ENCODE data around the gene RNU11. TPM values are rescaled to one million over a fixed set of nuclear protein-coding genes. Genes with fewer than 3 reads are reported as not detected.
"Not testable (repeated sequence)": the region's sequence is repeated elsewhere in the genome, so short reads cannot be mapped to it uniquely, and the experiment has no call there.

RNU11 gene
- total and polyA plus RNA-seq, 2 experiments from 2014 or later, result not detected

- TF ChIP-seq ZNF462 (CRISPR knock-in tag; IDR thresholded peaks at IDR 0.05) (no peak), CTCF (conservative IDR thresholded peaks at IDR 0.05; ENCODE audit: low read depth in 2 of 2) (no peak), REST (IDR thresholded peaks at IDR 0.05; ENCODE audit: unreplicated experiment) (no peak), ZNF331 (CRISPR knock-in tag; IDR thresholded peaks at IDR 0.05; ENCODE audit: low read depth) (no peak)
Observed at GRCh38 chr1:28648008-28648473, 359 bp upstream of the RNU11 start (continued).

GRCh38 chr1:28653063-28653462, 4.7 kb downstream of the RNU11 start:
- not testable (repeated sequence) for H3K4me1 Mint-ChIP-seq; H2AFZ ChIP-seq; H3K36me3 ChIP-seq (ENCODE audit: insufficient read depth); H3K4me2 ChIP-seq; H3F3A ChIP-seq (replicated peaks; ENCODE audit: low read depth); DNase-seq (ENCODE audit: low spot score); H3K9me3 Mint-ChIP-seq; H3K27ac ChIP-seq (ENCODE audit: low read depth); H3K27me3 ChIP-seq (ENCODE audit: insufficient read depth); H3K4me3 ChIP-seq; H3K4me1 ChIP-seq (ENCODE audit: insufficient read depth); H3K4me3 Mint-ChIP-seq; H3K9me2 ChIP-seq (ENCODE audit: insufficient read depth); H3K79me2 ChIP-seq (replicated peaks; ENCODE audit: insufficient read depth); H4K20me1 ChIP-seq (replicated peaks; ENCODE audit: insufficient read depth); H3K36me3 Mint-ChIP-seq (ENCODE audit: low read depth); ATAC-seq; H3K27ac Mint-ChIP-seq; H3K27me3 Mint-ChIP-seq (ENCODE audit: insufficient read depth, low read depth, poor library complexity)

All from GM23338 (cell line).